Camera-type eye (tissue), 1 donor: ENCODE data around the gene FXYD6. TPM values are rescaled to one million over a fixed set of nuclear protein-coding genes. Genes with fewer than 3 reads are reported as not detected.

ENCODE experiments used
- total RNA-seq: library from RNA; depleted of rRNA; stranded (reverse); fragments of >200 nt; gene quantifications from one replicate; pipeline ENCODE4 v1.2.3, GENCODE V29; 2014

FXYD6 gene, protein sequence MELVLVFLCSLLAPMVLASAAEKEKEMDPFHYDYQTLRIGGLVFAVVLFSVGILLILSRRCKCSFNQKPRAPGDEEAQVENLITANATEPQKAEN
- total RNA-seq, result 103 TPM

GRCh38 chr11:117876341-117877119 is at the start of gene FXYD6:
Gene FXYD6 (minus strand): TSS chr11:117876658. CDS start chr11:117842776, 33,882 bp downstream.

GRCh38 chr11:117824571-117825537 is 51.6 kb downstream of the FXYD6 start, which contains the start of gene FXYD2:
Gene FXYD2 (minus strand): TSS chr11:117824744. CDS start chr11:117824678, 66 bp downstream.

GRCh38 chr11:117796872-117797529 is 79.5 kb downstream of the FXYD6 start, which contains the start of gene DSCAML1:
Gene DSCAML1 (minus strand): TSS chr11:117797216. CDS start chr11:117797079, 137 bp downstream.

Other genes starting within 250 kb of the FXYD6 start
- 18.0 TPM for gene DSCAML1, start 79.4 kb downstream of the FXYD6 start, total RNA-seq
- 2.6 TPM for gene FXYD2, start 51.9 kb downstream of the FXYD6 start, total RNA-seq
- gene TMPRSS13, start 52.7 kb upstream of the FXYD6 start, total RNA-seq, result 1.7 TPM
- 4.2 TPM for gene IL10RA, start 109.7 kb upstream of the FXYD6 start, total RNA-seq
- gene TMPRSS4, start 200.4 kb upstream of the FXYD6 start, total RNA-seq, result 7.7 TPM
- 0.11 TPM for gene SMIM35, start 210.3 kb upstream of the FXYD6 start, total RNA-seq